Posterior vena cava (tissue), 2 donors: Measurements from ENCODE around the gene SYPL2. TPM values are rescaled to one million over a fixed set of nuclear protein-coding genes. Genes with fewer than 3 reads are reported as not detected.

Experiments used
- DNase-seq: peaks from one replicate; pipeline ENCODE4 v3.0.0-alpha.2; 2020; ENCODE audit warnings: low spot score
- intact Hi-C, 2 donors: fragments of 100-400 bp; cut with DNase I; formaldehyde crosslinking; loops; one replicate each; pipeline versions ENCODE4 v1.14.1 to v1.14.2; 2022 to 2023
- total RNA-seq, 2 donors: library from RNA; stranded (reverse); fragmentation: NEBNext Ultra II Directional; extraction: Animal tissue kit (Norgen Biotek cat#: 25700); gene quantifications; one replicate each; pipeline ENCODE4 v1.2.1, GENCODE V29; 2021
- donor health status: DM: yes; HTN: yes; CAD: no.
- donor health status: DM: yes; HTN: yes; CAD: no.

The SYPL2 gene
- total RNA-seq, 2 donors from 2014 or later: 2.1 to 9.0 TPM

- intact Hi-C loops: loop anchor here (2.0 to 10.0 kb wide), 3 partner anchors 34 to 268 kb away; no protein-coding TSS in a partner anchor
- DNase-seq: no peak
Observed at GRCh38 chr1:109530457-109531087, 64.2 kb downstream of the SYPL2 start.

- intact Hi-C loops: loop anchor here (2.0 to 10.0 kb wide), 3 partner anchors 35 to 269 kb away; no protein-coding TSS in a partner anchor
- DNase-seq: no peak
Observed at GRCh38 chr1:109531380-109531779, 65.0 kb downstream of the SYPL2 start.

Other genes starting within 250 kb of the SYPL2 start
- 1 to 10 TPM; 2.8 to 3.3 TPM for gene CELSR2, start 217.0 kb upstream of the SYPL2 start, total RNA-seq
- gene PSRC1, start 183.4 kb upstream of the SYPL2 start, total RNA-seq: 1 to 10 TPM; 1.7 to 2.2 TPM
- under 1 TPM in 1 of 2 donors, not detected in 1; 0.29 TPM for gene MYBPHL, start 159.5 kb upstream of the SYPL2 start, total RNA-seq
- 100 to 1,000 TPM; 102 to 125 TPM for gene SORT1, start 68.6 kb upstream of the SYPL2 start, total RNA-seq
- 10 to 100 TPM; 43.3 to 51.2 TPM for gene PSMA5, start 40.1 kb upstream of the SYPL2 start, total RNA-seq
- 1 to 10 TPM; 2.7 to 3.3 TPM for gene ATXN7L2, start 17.4 kb downstream of the SYPL2 start, total RNA-seq
- gene CYB561D1, start 27.5 kb downstream of the SYPL2 start, total RNA-seq: 10 to 100 TPM; 10.5 to 11.3 TPM
- gene AMIGO1, start 43.2 kb downstream of the SYPL2 start, total RNA-seq: 1 to 10 TPM; 3.6 to 5.2 TPM
- not detected for gene GPR61, start 73.3 kb downstream of the SYPL2 start, total RNA-seq
- gene GNAI3, start 82.1 kb downstream of the SYPL2 start, total RNA-seq: 1 to 10 TPM; 6.8 to 7.5 TPM
- not detected for gene GNAT2, start 153.1 kb downstream of the SYPL2 start, total RNA-seq
- 10 to 100 TPM; 33.8 to 39.4 TPM for gene AMPD2, start 153.3 kb downstream of the SYPL2 start, total RNA-seq
- 10 to 100 TPM; 21.2 to 35.4 TPM for gene GSTM4, start 189.6 kb downstream of the SYPL2 start, total RNA-seq
- 10 to 100 TPM; 29.2 to 45.9 TPM for gene GSTM2, start 201.5 kb downstream of the SYPL2 start, total RNA-seq
- not detected for gene GSTM1, start 221.3 kb downstream of the SYPL2 start, total RNA-seq
- gene GSTM5, start 245.7 kb downstream of the SYPL2 start, total RNA-seq: 10 to 100 TPM; 16.7 to 25.4 TPM